ENCODE results near the gene SHISA2.

- TF ChIP-seq CTCF (IDR thresholded peaks at IDR 0.05 in 4 of 5, conservative IDR thresholded peaks at IDR 0.05 in 1 of 5) (no peak), POLR2A (IDR thresholded peaks at IDR 0.05) (no peak)
Observed at GRCh38 chr13:26019251-26019650, 32.6 kb downstream of the SHISA2 start.

Measured in gastrocnemius medialis (tissue), 4 donors.